GM19463 (cell line): ENCODE data around the gene SEPTIN5.

Experiments
- ATAC-seq: cut with Tn5 transposase; IDR thresholded peaks from one replicate; pipeline ENCODE4 v1.9.1; 2021; ENCODE audit warnings: mild to moderate bottlenecking, moderate library complexity; ENCODE audit not compliant: unreplicated experiment

The SEPTIN5 gene

GRCh38 chr22:19769393-19769715 lies 55.1 kb downstream of the SEPTIN5 start:
- ATAC-seq = no peak

- no peak for ATAC-seq
These were observed 56.3 kb downstream of the SEPTIN5 start for GRCh38 chr22:19770349-19771220.

GRCh38 chr22:19772422-19772672 lies 58.0 kb downstream of the SEPTIN5 start:
- ATAC-seq = no peak
